OCI-LY1 (cell line): ENCODE results near the gene PCDHB5.

ENCODE experiments used
- EZH2 ChIP-seq: fragments of 200-600 bp; sonication (generic), shearing (Covaris generic); IDR thresholded peaks from 2 replicates; pipeline ENCODE4 v1.8.0; 2017; ENCODE audit warnings: borderline replicate concordance, mixed run types, mild to moderate bottlenecking, antibody characterized with exemption, low read length, moderate library complexity, mixed read lengths
- TF ChIP-seq, protein P1 (sequence below): fragments of 200-600 bp; sonication (generic), shearing (Covaris generic); IDR thresholded peaks from 2 replicates; pipeline ENCODE4 v1.5.1; 2017; ENCODE audit warnings: mild to moderate bottlenecking, antibody characterized with exemption, low read length, moderate library complexity, mixed read lengths

DNA sequence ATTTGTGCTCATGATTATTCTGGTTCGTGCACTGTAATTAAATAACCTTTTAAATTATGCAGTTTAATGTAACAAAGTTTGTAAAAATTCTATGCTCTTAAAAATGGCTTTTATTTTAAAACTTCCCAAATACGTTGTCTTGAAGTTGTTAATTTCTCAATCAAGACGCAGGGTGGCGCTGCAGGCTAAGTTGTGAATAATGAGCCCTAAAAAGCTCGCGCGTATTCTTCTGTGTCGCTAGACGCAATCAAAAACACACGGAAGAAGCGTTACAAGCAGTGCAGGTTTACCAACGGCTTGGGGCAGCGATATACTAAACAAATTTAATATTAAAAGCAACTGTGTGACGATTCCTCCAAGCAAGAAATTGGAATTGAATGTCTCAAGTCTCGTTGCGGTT lies 13.4 kb upstream of the PCDHB5 start, which contains the start of gene PCDHB4:
- TF ChIP-seq, protein P1, sequence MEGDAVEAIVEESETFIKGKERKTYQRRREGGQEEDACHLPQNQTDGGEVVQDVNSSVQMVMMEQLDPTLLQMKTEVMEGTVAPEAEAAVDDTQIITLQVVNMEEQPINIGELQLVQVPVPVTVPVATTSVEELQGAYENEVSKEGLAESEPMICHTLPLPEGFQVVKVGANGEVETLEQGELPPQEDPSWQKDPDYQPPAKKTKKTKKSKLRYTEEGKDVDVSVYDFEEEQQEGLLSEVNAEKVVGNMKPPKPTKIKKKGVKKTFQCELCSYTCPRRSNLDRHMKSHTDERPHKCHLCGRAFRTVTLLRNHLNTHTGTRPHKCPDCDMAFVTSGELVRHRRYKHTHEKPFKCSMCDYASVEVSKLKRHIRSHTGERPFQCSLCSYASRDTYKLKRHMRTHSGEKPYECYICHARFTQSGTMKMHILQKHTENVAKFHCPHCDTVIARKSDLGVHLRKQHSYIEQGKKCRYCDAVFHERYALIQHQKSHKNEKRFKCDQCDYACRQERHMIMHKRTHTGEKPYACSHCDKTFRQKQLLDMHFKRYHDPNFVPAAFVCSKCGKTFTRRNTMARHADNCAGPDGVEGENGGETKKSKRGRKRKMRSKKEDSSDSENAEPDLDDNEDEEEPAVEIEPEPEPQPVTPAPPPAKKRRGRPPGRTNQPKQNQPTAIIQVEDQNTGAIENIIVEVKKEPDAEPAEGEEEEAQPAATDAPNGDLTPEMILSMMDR, result no peak
- TF ChIP-seq EZH2, result no peak
